Left ventricle myocardium inferior (tissue), 1 donor: ENCODE measurements around the gene HMOX1. TPM values are rescaled to one million over a fixed set of nuclear protein-coding genes. Genes with fewer than 3 reads are reported as not detected.

Experiments
- DNase-seq: peaks from one replicate; pipeline ENCODE4 v3.0.0-alpha.2; 2020
- H3K27ac ChIP-seq: fragments of 200-600 bp; replicated peaks from 2 replicates; pipeline ENCODE4 v1.8.0; 2021
- H3K27me3 ChIP-seq: fragments of 200-600 bp; 2 replicates; pipeline ENCODE4 v1.8.0; 2021; ENCODE audit warnings: low read depth
- H3K36me3 ChIP-seq: fragments of 200-600 bp; 2 replicates; pipeline ENCODE4 v1.8.0; 2021
- H3K4me1 ChIP-seq: fragments of 200-600 bp; 2 replicates; pipeline ENCODE4 v1.8.0; 2021
- H3K4me3 ChIP-seq: fragments of 200-600 bp; 2 replicates; pipeline ENCODE4 v1.8.0; 2021; ENCODE audit warnings: mild to moderate bottlenecking, moderate library complexity
- H3K9me3 ChIP-seq: fragments of 200-600 bp; replicated peaks from 2 replicates; pipeline ENCODE4 v1.8.0; 2021
- intact Hi-C: fragments of 100-400 bp; cut with micrococcal nuclease; formaldehyde crosslinking; loops from one replicate; pipeline ENCODE4 v1.11.0; 2022
- total RNA-seq: library from RNA; stranded (reverse); fragmentation: NEBNext Ultra II Directional; extraction: Animal tissue kit (Norgen Biotek cat#: 25700); gene quantifications from one replicate; pipeline ENCODE4 v1.2.1, GENCODE V29; 2021
- TF ChIP-seq, protein P1 (sequence below): fragments of 200-600 bp; IDR thresholded peaks from 2 replicates; pipeline ENCODE4 v1.8.0; 2021; ENCODE audit warnings: antibody characterized with exemption, mild to moderate bottlenecking, borderline replicate concordance
- donor health status: DM: no; HTN: yes; CAD: no; lungs with severe emphysema.

HMOX1 gene
- total RNA-seq, 1 donor from 2014 or later = 4.8 TPM

- H3K27me3 ChIP-seq = no peaks in the 10 kb centered on the region
- H3K27ac ChIP-seq = no peak overlapping the region
- no peaks in the 10 kb centered on the region for H3K9me3 ChIP-seq
- H3K36me3 ChIP-seq = peaks cover 48% of the 10 kb centered on the region
- intact Hi-C loops = no loop called here
- H3K4me1 ChIP-seq = peaks cover 37% of the 10 kb centered on the region
- no peak overlapping the region for H3K4me3 ChIP-seq
- no peak for DNase-seq
- TF ChIP-seq, protein P1, sequence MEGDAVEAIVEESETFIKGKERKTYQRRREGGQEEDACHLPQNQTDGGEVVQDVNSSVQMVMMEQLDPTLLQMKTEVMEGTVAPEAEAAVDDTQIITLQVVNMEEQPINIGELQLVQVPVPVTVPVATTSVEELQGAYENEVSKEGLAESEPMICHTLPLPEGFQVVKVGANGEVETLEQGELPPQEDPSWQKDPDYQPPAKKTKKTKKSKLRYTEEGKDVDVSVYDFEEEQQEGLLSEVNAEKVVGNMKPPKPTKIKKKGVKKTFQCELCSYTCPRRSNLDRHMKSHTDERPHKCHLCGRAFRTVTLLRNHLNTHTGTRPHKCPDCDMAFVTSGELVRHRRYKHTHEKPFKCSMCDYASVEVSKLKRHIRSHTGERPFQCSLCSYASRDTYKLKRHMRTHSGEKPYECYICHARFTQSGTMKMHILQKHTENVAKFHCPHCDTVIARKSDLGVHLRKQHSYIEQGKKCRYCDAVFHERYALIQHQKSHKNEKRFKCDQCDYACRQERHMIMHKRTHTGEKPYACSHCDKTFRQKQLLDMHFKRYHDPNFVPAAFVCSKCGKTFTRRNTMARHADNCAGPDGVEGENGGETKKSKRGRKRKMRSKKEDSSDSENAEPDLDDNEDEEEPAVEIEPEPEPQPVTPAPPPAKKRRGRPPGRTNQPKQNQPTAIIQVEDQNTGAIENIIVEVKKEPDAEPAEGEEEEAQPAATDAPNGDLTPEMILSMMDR = no peak
Observed at GRCh38 chr22:35348703-35349102, 32.2 kb upstream of the HMOX1 start.

DNA sequence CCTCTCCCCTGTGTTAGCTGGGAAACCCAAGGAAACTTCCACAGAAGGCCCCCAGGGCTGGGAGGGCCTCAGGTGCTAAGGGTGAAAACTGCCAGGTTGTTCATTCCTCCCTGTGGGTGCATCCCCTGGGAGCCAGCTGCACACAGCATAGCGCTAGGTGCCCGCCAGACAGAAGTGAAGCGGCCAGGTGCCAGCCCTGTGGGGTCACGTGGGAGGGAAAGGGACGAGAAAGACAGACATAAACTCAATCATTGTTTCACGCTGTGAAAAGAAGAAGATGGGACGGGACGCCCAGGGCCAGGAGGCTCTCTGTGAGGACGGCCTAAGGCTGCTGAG is 31.6 kb upstream of the HMOX1 start:
- TF ChIP-seq, protein P1 = no peak
- no peak overlapping the region for H3K27ac ChIP-seq
- intact Hi-C loops = no loop called here
- no peaks in the 10 kb centered on the region for H3K9me3 ChIP-seq
- no peaks in the 10 kb centered on the region for H3K27me3 ChIP-seq
- DNase-seq = no peak
- peaks cover 37% of the 10 kb centered on the region for H3K4me1 ChIP-seq
- no peak overlapping the region for H3K4me3 ChIP-seq
- peaks cover 41% of the 10 kb centered on the region for H3K36me3 ChIP-seq

DNA sequence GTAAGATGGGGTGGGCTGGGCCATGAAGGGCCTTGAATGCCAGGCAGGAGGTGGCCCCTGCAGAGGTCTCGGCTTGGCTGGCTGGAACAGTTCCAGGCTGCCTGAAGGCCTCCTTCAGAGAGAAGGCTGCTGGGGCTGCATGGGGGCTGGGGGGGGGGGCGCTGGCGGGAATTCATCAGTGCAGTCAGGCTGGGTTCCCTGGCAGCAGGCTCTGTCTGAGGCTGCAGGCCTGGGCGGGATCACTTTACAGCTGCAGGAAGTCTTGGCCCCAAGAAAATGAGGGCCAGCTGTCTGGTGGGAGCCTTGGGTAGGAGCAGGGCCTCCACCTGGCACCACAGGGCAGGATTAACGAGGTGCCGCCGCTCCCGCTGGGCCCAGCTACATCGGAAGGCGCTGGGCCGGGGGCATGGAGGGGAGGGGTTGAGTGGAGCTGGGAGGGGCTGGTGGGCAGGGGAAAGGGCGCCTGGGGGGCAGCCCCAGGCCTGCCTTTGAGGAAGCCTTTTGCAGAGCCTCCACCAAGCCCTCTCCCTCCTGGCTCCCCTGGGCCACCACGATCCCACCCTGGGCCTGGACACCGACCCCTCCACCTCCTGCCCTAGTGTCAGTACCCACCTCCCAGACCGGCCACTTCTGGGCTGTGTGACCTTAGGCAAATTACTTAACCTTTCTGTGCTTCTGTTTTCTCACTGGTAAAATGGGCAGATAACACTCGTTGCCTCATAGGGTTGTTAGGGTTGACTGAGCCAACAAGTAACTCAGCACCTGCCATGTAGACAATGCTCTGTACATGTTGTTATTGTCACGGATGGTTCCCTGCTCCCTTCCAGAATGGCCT is 31.0 kb upstream of the HMOX1 start:
- Histone ChIP-seq H3K4me1 (peaks cover 37% of the 10 kb centered on the region), H3K4me3 (peak overlapping the region; percentile 72), H3K9me3 (no peaks in the 10 kb centered on the region), H3K36me3 (peaks cover 36% of the 10 kb centered on the region), H3K27ac (peak overlapping the region; percentile 83), H3K27me3 (no peaks in the 10 kb centered on the region)
- DNase-seq = no peak
- TF ChIP-seq, protein P1 = no peak
- intact Hi-C loops = loop anchor here (10.0 kb wide), 2 partner anchors 55 to 235 kb away; partner anchors contain the start of gene MCM5

DNA sequence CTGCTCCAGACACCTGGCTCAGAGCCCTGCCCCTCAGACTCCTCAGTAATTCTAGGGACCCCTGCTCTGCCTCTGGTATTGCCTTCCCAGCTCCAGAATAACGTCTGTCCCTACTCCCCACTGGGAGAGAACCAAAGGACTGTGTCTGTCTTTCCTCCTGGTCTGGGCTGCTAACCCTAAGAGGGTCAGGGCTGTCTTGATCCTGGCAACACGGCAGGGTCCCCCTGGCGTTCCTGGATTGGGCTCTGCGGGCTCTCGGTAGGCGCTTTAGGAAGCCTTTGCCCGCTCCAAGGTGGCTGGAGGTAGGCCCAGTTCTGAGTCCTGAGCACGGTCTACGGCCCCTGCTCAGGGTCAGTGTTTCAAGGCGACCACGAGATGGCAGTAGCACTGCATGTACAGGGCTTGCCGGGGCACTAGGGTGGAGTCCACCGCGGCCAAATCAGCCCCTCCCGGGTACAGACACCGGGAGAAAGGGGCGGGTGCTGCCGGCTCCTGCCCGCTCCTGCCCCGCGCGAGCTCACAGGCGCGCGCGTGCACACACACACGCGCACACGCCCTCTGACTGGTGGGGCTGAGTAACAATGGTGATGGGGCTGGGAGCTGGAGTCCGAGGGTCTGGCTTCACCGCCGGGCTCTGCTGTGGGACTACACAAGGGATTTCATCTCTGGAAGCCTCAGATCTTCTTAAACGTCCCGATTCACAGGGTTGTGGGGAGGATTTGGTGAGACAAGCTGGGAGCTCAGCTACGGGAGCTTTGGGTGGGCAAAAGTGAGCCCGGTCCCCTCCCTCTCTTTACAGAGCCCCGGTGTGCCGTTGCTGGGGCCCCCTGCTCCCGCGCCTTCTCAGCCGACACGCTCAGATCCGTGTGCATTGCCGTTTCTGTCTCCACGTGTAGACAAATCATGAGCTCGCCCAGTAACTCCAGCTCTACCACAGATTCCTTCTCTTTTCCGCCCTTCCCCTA is 30.1 kb upstream of the HMOX1 start:
- peak; percentile 91 for DNase-seq
- TF ChIP-seq, protein P1 = peak; percentile 94
- intact Hi-C loops = loop anchor here (10.0 kb wide), 2 partner anchors 54 to 234 kb away; partner anchors contain the start of gene MCM5
- H3K27ac ChIP-seq = peak overlapping the region; percentile 83
- no peaks in the 10 kb centered on the region for H3K9me3 ChIP-seq
- H3K36me3 ChIP-seq = peaks cover 27% of the 10 kb centered on the region
- H3K27me3 ChIP-seq = no peaks in the 10 kb centered on the region
- H3K4me1 ChIP-seq = peaks cover 37% of the 10 kb centered on the region
- peak overlapping the region; percentile 72 for H3K4me3 ChIP-seq
